CD4-positive, alpha-beta T cell treated with Interleukin-15 for 1 hour (primary cell): ENCODE measurements around the gene ULK4.
"Not testable (repeated sequence)": the region's sequence is repeated elsewhere in the genome, so short reads cannot be mapped to it uniquely, and the experiment has no call there.

Experiments used
- DNase-seq: peaks from one replicate; pipeline ENCODE4 v3.0.0-alpha.2; 2020

ULK4 gene

GRCh38 chr3:41956574-41956973, 5.3 kb downstream of the ULK4 start:
- no peak for DNase-seq

- no peak for DNase-seq
These were observed 6.7 kb downstream of the ULK4 start for GRCh38 chr3:41955192-41955591.

- no peak for DNase-seq
These were observed 18.5 kb downstream of the ULK4 start for GRCh38 chr3:41943311-41943843.

GRCh38 chr3:41940393-41940792, 21.5 kb downstream of the ULK4 start:
- no peak for DNase-seq

- DNase-seq = no peak
These were observed 25.5 kb downstream of the ULK4 start for GRCh38 chr3:41936384-41936783.

GRCh38 chr3:41933154-41933676, 28.7 kb downstream of the ULK4 start:
- DNase-seq = no peak

- DNase-seq = no peak
These were observed 29.4 kb downstream of the ULK4 start for GRCh38 chr3:41932464-41932863.

GRCh38 chr3:41920406-41920965, 41.4 kb downstream of the ULK4 start:
- no peak for DNase-seq

GRCh38 chr3:41915353-41915752, 46.5 kb downstream of the ULK4 start:
- DNase-seq = no peak

- DNase-seq = no peak
These were observed 49.6 kb downstream of the ULK4 start for GRCh38 chr3:41912280-41912679.

- no peak for DNase-seq
These were observed 54.4 kb downstream of the ULK4 start for GRCh38 chr3:41907330-41908073.

- no peak for DNase-seq
These were observed 61.6 kb downstream of the ULK4 start for GRCh38 chr3:41900265-41900664.

GRCh38 chr3:41898631-41899030, 63.3 kb downstream of the ULK4 start:
- no peak for DNase-seq

GRCh38 chr3:41893977-41894376, 67.9 kb downstream of the ULK4 start:
- no peak for DNase-seq

GRCh38 chr3:41888368-41889076, 73.4 kb downstream of the ULK4 start:
- no peak for DNase-seq

GRCh38 chr3:41882956-41883355, 78.9 kb downstream of the ULK4 start:
- no peak for DNase-seq

GRCh38 chr3:41881233-41881821, 80.6 kb downstream of the ULK4 start:
- no peak for DNase-seq

GRCh38 chr3:41880387-41880786, 81.5 kb downstream of the ULK4 start:
- DNase-seq = no peak

- not testable (repeated sequence) for DNase-seq
These were observed 84.2 kb downstream of the ULK4 start for GRCh38 chr3:41877741-41878140.

GRCh38 chr3:41874022-41874421, 87.9 kb downstream of the ULK4 start:
- DNase-seq = no peak

GRCh38 chr3:41872157-41872556, 89.7 kb downstream of the ULK4 start:
- DNase-seq = no peak

- no peak for DNase-seq
These were observed 94.4 kb downstream of the ULK4 start for GRCh38 chr3:41867533-41867932.

- DNase-seq = no peak
These were observed 95.6 kb downstream of the ULK4 start for GRCh38 chr3:41866298-41866697.
